Testis (tissue), 2 donors: ENCODE results near the gene TMEM97.

Source experiments
- CTCF ChIP-seq, 3 experiments: fragments of 450-650 bp in 2 of 3; fragments of 200-600 bp in 1 of 3; sonication (generic) in 1 of 3; IDR thresholded peaks; one replicate each; pipeline ENCODE4 v1.5.1; 2016 to 2019; ENCODE audit warnings: antibody characterized with exemption in 3 of 3, mild to moderate bottlenecking in 2 of 3, moderate library complexity in 1 of 3
- POLR2A ChIP-seq: fragments of 450-650 bp; IDR thresholded peaks from one replicate; pipeline ENCODE4 v1.6.1; 2017; ENCODE audit warnings: antibody characterized with exemption, mild to moderate bottlenecking, moderate library complexity

GRCh38 chr17:28327031-28327607, 8.1 kb downstream of the TMEM97 start:
- TF ChIP-seq CTCF (IDR thresholded peaks at IDR 0.05) = no peak
- no peak for TF ChIP-seq POLR2A
